OCI-LY3 (cell line): ENCODE data around the gene MRAP2.

Experiments used
- CTCF ChIP-seq: fragments of 200-600, 300-600 bp; sonication (generic); IDR thresholded peaks from 2 replicates; pipeline ENCODE4 v1.5.1; 2014; ENCODE audit warnings: antibody characterized with exemption, low read length, low read depth
- EZH2phosphoT487 ChIP-seq: fragments of 200-600 bp; shearing (Covaris generic); IDR thresholded peaks from 2 replicates; pipeline ENCODE4 v1.6.1; 2018; ENCODE audit warnings: antibody characterized with exemption, mixed run types, low read depth

- TF ChIP-seq CTCF = no peak
- no peak for TF ChIP-seq EZH2phosphoT487
These were observed 41.6 kb downstream of the MRAP2 start for GRCh38 chr6:84074988-84075781.
